NCI-H510A treated with DMSO at 0.1 percent for 48 hours (cell line): Measurements from ENCODE around the gene SYT8.
"Not testable (repeated sequence)": the region's sequence is repeated elsewhere in the genome, so short reads cannot be mapped to it uniquely, and the experiment has no call there.

Source experiments
- DNase-seq: peaks from one replicate; lab custom pipeline; 2025; lab: John Stamatoyannopoulos, UW

The SYT8 gene

GRCh38 chr11:1834779-1835670 is at the start of gene SYT8:
SYT8 (plus strand) TSS chr11:1834990; CDS start chr11:1835106, 116 bp downstream.
- no peak for DNase-seq

- DNase-seq = no peak
These were observed 48.9 kb upstream of the SYT8 start for GRCh38 chr11:1785749-1786413.

- DNase-seq = no peak
These were observed 48.3 kb upstream of the SYT8 start for GRCh38 chr11:1786466-1786865.

- no peak for DNase-seq
These were observed 42.9 kb upstream of the SYT8 start for GRCh38 chr11:1791912-1792311.

- no peak for DNase-seq
These were observed 42.3 kb upstream of the SYT8 start for GRCh38 chr11:1792461-1792860.

- no peak for DNase-seq
These were observed 41.7 kb upstream of the SYT8 start for GRCh38 chr11:1793081-1793480.

GRCh38 chr11:1796413-1797011 is 38.3 kb upstream of the SYT8 start:
- no peak for DNase-seq

- DNase-seq = no peak
These were observed 37.2 kb upstream of the SYT8 start for GRCh38 chr11:1797391-1798125.

- no peak for DNase-seq
These were observed 31.5 kb upstream of the SYT8 start for GRCh38 chr11:1803246-1803645.

GRCh38 chr11:1803835-1804519 is 30.8 kb upstream of the SYT8 start:
- not testable (repeated sequence) for DNase-seq

- no peak for DNase-seq
These were observed 29.3 kb upstream of the SYT8 start for GRCh38 chr11:1805525-1805924.

- DNase-seq = no peak
These were observed 27.4 kb upstream of the SYT8 start for GRCh38 chr11:1807264-1807995.

- DNase-seq = no peak
These were observed 24.0 kb upstream of the SYT8 start for GRCh38 chr11:1810761-1811160.

GRCh38 chr11:1812274-1812673 is 22.5 kb upstream of the SYT8 start:
- DNase-seq = no peak

GRCh38 chr11:1812801-1813200 is 22.0 kb upstream of the SYT8 start:
- no peak for DNase-seq

- DNase-seq = not testable (repeated sequence)
These were observed 21.4 kb upstream of the SYT8 start for GRCh38 chr11:1813356-1813755.

GRCh38 chr11:1814691-1815090 is 20.1 kb upstream of the SYT8 start:
- no peak for DNase-seq

- no peak for DNase-seq
These were observed 19.5 kb upstream of the SYT8 start for GRCh38 chr11:1815311-1815710.

GRCh38 chr11:1815751-1816150 is 19.0 kb upstream of the SYT8 start:
- no peak for DNase-seq

- no peak for DNase-seq
These were observed 17.8 kb upstream of the SYT8 start for GRCh38 chr11:1817000-1817399.

- no peak for DNase-seq
These were observed 17.3 kb upstream of the SYT8 start for GRCh38 chr11:1817511-1817910.
